MM.1S (cell line): ENCODE measurements around the gene PLA2G4F.

Source experiments
- EZH2 ChIP-seq: fragments of 300-600 bp; sonication (generic); optimal IDR thresholded peaks from 2 replicates; pipeline ENCODE3; 2017; ENCODE audit warnings: low read depth, mild to moderate bottlenecking, antibody characterized with exemption, low read length, mixed read lengths
- TF ChIP-seq, protein P1 (sequence below): fragments of 300-600 bp; sonication (generic); IDR thresholded peaks from 2 replicates; pipeline ENCODE4 v1.5.1; 2016; ENCODE audit warnings: antibody characterized with exemption, low read length, mixed read lengths

DNA sequence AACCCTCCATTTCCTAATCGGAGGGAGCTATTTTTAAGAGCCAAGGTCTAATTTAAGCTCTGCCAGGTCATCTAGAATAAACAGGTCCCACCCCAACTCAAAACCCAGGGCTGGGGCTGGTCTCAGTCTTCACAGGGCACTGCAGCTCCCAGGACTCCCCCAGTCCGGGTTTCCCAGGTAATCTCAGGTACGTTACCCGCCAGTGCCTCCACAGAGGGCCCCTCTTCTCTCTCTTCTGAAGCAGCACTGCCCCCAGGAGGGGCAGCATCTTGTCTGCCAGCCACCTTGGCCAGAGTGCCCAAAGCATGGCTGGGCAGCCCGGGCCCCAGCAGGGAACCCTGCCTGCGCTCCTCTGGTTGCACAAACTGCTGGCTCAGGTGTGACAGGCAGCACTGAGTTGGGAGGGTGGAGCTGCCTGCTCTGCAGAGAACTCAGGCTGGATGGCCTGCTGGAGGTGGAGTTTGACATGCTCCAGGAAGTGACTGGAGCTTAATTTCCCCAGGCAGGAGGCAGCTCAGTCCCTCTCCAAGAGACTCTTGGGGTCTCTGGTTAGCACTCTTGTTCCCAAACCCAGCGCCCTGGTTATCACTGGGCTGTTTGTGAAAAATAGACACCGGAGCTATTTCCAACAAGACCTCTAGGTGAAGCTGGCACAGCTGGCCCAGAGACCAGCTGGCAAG is at the start of gene PLA2G4F:
- TF ChIP-seq, protein P1, sequence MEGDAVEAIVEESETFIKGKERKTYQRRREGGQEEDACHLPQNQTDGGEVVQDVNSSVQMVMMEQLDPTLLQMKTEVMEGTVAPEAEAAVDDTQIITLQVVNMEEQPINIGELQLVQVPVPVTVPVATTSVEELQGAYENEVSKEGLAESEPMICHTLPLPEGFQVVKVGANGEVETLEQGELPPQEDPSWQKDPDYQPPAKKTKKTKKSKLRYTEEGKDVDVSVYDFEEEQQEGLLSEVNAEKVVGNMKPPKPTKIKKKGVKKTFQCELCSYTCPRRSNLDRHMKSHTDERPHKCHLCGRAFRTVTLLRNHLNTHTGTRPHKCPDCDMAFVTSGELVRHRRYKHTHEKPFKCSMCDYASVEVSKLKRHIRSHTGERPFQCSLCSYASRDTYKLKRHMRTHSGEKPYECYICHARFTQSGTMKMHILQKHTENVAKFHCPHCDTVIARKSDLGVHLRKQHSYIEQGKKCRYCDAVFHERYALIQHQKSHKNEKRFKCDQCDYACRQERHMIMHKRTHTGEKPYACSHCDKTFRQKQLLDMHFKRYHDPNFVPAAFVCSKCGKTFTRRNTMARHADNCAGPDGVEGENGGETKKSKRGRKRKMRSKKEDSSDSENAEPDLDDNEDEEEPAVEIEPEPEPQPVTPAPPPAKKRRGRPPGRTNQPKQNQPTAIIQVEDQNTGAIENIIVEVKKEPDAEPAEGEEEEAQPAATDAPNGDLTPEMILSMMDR, result no peak
- no peak for TF ChIP-seq EZH2
